Mesenchymal stem cell (in vitro differentiated cells and primary cell): ENCODE measurements around the gene CNDP2.

Source experiments
- DNase-seq: peaks from one replicate; pipeline ENCODE4 v3.0.0-alpha.2; 2013
- H2AFZ ChIP-seq: one replicate; pipeline ENCODE4 v1.6.1; 2013; ENCODE audit warnings: low read depth, mild to moderate bottlenecking, control low read depth, inconsistent platforms, low read length, moderate library complexity
- H2AK5ac ChIP-seq: 2 replicates; pipeline ENCODE4 v1.6.1; 2013; ENCODE audit warnings: low read length, moderate library complexity, mild to moderate bottlenecking, inconsistent platforms; ENCODE audit not compliant: severe bottlenecking
- H2BK120ac ChIP-seq: one replicate; pipeline ENCODE4 v1.6.1; 2013; ENCODE audit warnings: low read depth, mild to moderate bottlenecking, inconsistent platforms, low read length, moderate library complexity
- H2BK12ac ChIP-seq, 2 experiments: one replicate each; pipeline ENCODE4 v1.6.1; 2013; ENCODE audit warnings: inconsistent platforms in 2 of 2, low read length in 2 of 2, mild to moderate bottlenecking in 2 of 2, moderate library complexity in 2 of 2, control low read depth in 1 of 2
- H2BK15ac ChIP-seq: one replicate; pipeline ENCODE4 v1.6.1; 2013; ENCODE audit warnings: mild to moderate bottlenecking, low read depth, inconsistent platforms; ENCODE audit not compliant: poor library complexity, severe bottlenecking
- H2BK5ac ChIP-seq: 2 replicates; pipeline ENCODE4 v1.6.1; 2013; ENCODE audit warnings: low read depth, mild to moderate bottlenecking, low read length, control low read depth, inconsistent platforms; ENCODE audit not compliant: poor library complexity, severe bottlenecking
- H3K14ac ChIP-seq, 2 experiments: one replicate each; pipeline ENCODE4 v1.6.1; 2013; ENCODE audit warnings: inconsistent platforms in 2 of 2, low read length in 2 of 2, control low read depth in 1 of 2, mild to moderate bottlenecking in 1 of 2, moderate library complexity in 1 of 2
- H3K18ac ChIP-seq, 2 experiments: one replicate each; pipeline ENCODE4 v1.6.1; 2013; ENCODE audit warnings: inconsistent platforms in 2 of 2, low read length in 2 of 2, control low read depth in 1 of 2, low read depth in 1 of 2, mild to moderate bottlenecking in 1 of 2
- H3K23ac ChIP-seq, 2 experiments: one replicate each; pipeline ENCODE4 v1.6.1; 2013; ENCODE audit warnings: inconsistent platforms in 2 of 2, low read length in 2 of 2, mild to moderate bottlenecking in 2 of 2, moderate library complexity in 2 of 2, control low read depth in 1 of 2
- H3K27ac ChIP-seq: 2 replicates; pipeline ENCODE4 v1.5.1; 2013; ENCODE audit warnings: mild to moderate bottlenecking, moderate library complexity, low read length, control low read depth, inconsistent platforms; ENCODE audit not compliant: poor library complexity, severe bottlenecking
- H3K27me3 ChIP-seq, 2 experiments: 2 replicates each; pipeline versions ENCODE4 v1.6.1 to v1.7.0; 2013; ENCODE audit warnings: low read length in 2 of 2, mild to moderate bottlenecking in 2 of 2, moderate library complexity in 2 of 2, control low read depth in 1 of 2, inconsistent platforms in 1 of 2; ENCODE audit not compliant: control insufficient read depth in 1 of 2, insufficient read depth in 1 of 2
- H3K36me3 ChIP-seq, 2 experiments: 2 replicates each; pipeline versions ENCODE4 v1.6.1 to v1.7.0; 2013; ENCODE audit warnings: low read length in 2 of 2, control low read depth in 1 of 2, inconsistent platforms in 1 of 2, low read depth in 1 of 2, mild to moderate bottlenecking in 1 of 2; ENCODE audit not compliant: insufficient read depth in 2 of 2, control insufficient read depth in 1 of 2
- H3K4ac ChIP-seq, 2 experiments: one replicate each; pipeline ENCODE4 v1.6.1; 2013; ENCODE audit warnings: inconsistent platforms in 2 of 2, low read length in 2 of 2, mild to moderate bottlenecking in 2 of 2, moderate library complexity in 2 of 2, control low read depth in 1 of 2, low read depth in 1 of 2
- H3K4me1 ChIP-seq: 2 replicates; pipeline ENCODE4 v1.6.1; 2013; ENCODE audit warnings: low read depth, low read length, control low read depth; ENCODE audit not compliant: control insufficient read depth, insufficient read depth
- H3K4me2 ChIP-seq: 2 replicates; pipeline ENCODE4 v1.6.1; 2013; ENCODE audit warnings: low read length, mild to moderate bottlenecking, inconsistent platforms; ENCODE audit not compliant: poor library complexity, severe bottlenecking
- H3K4me3 ChIP-seq, 2 experiments: 2 replicates each; pipeline versions ENCODE4 v1.5.1 to v1.7.0; 2013; ENCODE audit warnings: low read length in 2 of 2, mild to moderate bottlenecking in 2 of 2, control low read depth in 1 of 2, low read depth in 1 of 2; ENCODE audit not compliant: insufficient read depth in 1 of 2
- H3K79me1 ChIP-seq: replicated peaks from 2 replicates; pipeline ENCODE4 v1.6.1; 2013; ENCODE audit warnings: mild to moderate bottlenecking, control low read depth, low read length, inconsistent platforms; ENCODE audit not compliant: poor library complexity, severe bottlenecking
- H3K9ac ChIP-seq: 2 replicates; pipeline ENCODE4 v1.7.0; 2013; ENCODE audit warnings: mild to moderate bottlenecking, low read length, moderate library complexity
- H3K9me3 ChIP-seq: 2 replicates; pipeline ENCODE4 v1.7.0; 2013; ENCODE audit warnings: mild to moderate bottlenecking, low read length; ENCODE audit not compliant: control insufficient read depth
- H4K8ac ChIP-seq: one replicate; pipeline ENCODE4 v1.6.1; 2013; ENCODE audit warnings: inconsistent platforms, mild to moderate bottlenecking, low read length, moderate library complexity
- H4K91ac ChIP-seq: one replicate; pipeline ENCODE4 v1.6.1; 2013; ENCODE audit warnings: mild to moderate bottlenecking, low read length, inconsistent platforms
- whole genome bisulfite sequencing: methylation state at CpG from one replicate; pipeline ENCODE4 v1.1.7; 2013; ENCODE audit warnings: mixed read lengths; 5-methylcytosine and 5-hydroxymethylcytosine counted together

The CNDP2 gene

GRCh38 chr18:74571895-74572680 lies 75.9 kb downstream of the CNDP2 start:
- 90% methylated on average over 12 of the region's 12 CpGs for WGBS
- Histone ChIP-seq H3K4me1 (no peaks in the 10 kb centered on the region), H2BK15ac (no peak overlapping the region), H2AFZ (no peak overlapping the region), H3K23ac (no peak overlapping the region), H3K36me3 (no peaks in the 10 kb centered on the region), H3K27ac (no peak overlapping the region), H3K4ac (no peak overlapping the region), H4K8ac (no peak overlapping the region), H3K9ac (no peak overlapping the region), H2BK120ac (no peak overlapping the region), H3K27me3 (peaks cover 0 to 63% of the 10 kb centered on the region in 2 experiments), H4K91ac (no peak overlapping the region), H3K79me1 (no peaks in the 10 kb centered on the region), H2BK12ac (no peak overlapping the region), H2BK5ac (no peak overlapping the region), H3K4me2 (no peak overlapping the region), H3K18ac (no peak overlapping the region), H3K4me3 (no peak overlapping the region), H3K14ac (no peak overlapping the region), H2AK5ac (no peak overlapping the region), H3K9me3 (peaks cover 4% of the 10 kb centered on the region)
- no peak for DNase-seq

GRCh38 chr18:74573053-74573452 lies 76.9 kb downstream of the CNDP2 start:
- H3K4me1 ChIP-seq: no peaks in the 10 kb centered on the region

More at GRCh38 chr18:74573053-74573452, 76.9 kb downstream of the CNDP2 start:
- Histone ChIP-seq H2BK5ac (no peak overlapping the region), H3K9ac (no peak overlapping the region), H3K23ac (no peak overlapping the region), H3K18ac (no peak overlapping the region), H3K4me3 (no peak overlapping the region), H3K79me1 (no peaks in the 10 kb centered on the region), H2AFZ (no peak overlapping the region), H3K9me3 (peaks cover 4% of the 10 kb centered on the region), H3K4ac (no peak overlapping the region), H3K27ac (no peak overlapping the region), H4K91ac (no peak overlapping the region), H2BK120ac (no peak overlapping the region), H3K14ac (no peak overlapping the region), H3K4me2 (no peak overlapping the region), H4K8ac (no peak overlapping the region), H3K27me3 (peaks cover 3 to 69% of the 10 kb centered on the region in 2 experiments), H2BK15ac (no peak overlapping the region), H2AK5ac (no peak overlapping the region), H2BK12ac (no peak overlapping the region), H3K36me3 (no peaks in the 10 kb centered on the region)
- no peak for DNase-seq
